ENCODE data around the gene TLE3.

DNA sequence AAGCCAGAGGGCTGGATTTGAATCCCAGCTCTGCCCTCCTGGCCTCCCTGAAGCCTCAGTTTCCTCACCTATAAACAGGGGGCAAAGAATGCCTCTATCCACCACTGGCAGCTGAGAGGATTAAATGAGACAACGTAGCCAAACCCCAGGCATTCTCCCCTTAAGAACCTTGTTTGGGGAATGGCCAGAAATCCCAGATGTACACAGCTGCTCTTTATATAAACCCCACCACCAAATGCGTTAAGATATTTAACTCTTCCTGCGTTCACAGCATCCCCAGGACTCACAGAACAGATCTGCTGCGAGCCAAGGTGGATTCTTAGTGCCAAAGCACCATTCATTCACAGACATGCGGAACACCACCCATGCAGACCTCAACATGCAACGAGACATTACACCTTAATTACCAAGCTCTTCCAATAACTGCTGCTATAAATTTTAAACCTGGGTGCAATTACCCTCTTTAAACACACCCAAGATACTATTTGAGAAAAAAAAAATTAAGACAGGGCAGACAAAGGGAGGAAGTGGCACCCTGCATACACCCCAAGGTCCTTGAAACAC, 5.2 kb downstream of the TLE3 start:
- TF ChIP-seq, protein P1, sequence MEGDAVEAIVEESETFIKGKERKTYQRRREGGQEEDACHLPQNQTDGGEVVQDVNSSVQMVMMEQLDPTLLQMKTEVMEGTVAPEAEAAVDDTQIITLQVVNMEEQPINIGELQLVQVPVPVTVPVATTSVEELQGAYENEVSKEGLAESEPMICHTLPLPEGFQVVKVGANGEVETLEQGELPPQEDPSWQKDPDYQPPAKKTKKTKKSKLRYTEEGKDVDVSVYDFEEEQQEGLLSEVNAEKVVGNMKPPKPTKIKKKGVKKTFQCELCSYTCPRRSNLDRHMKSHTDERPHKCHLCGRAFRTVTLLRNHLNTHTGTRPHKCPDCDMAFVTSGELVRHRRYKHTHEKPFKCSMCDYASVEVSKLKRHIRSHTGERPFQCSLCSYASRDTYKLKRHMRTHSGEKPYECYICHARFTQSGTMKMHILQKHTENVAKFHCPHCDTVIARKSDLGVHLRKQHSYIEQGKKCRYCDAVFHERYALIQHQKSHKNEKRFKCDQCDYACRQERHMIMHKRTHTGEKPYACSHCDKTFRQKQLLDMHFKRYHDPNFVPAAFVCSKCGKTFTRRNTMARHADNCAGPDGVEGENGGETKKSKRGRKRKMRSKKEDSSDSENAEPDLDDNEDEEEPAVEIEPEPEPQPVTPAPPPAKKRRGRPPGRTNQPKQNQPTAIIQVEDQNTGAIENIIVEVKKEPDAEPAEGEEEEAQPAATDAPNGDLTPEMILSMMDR (IDR thresholded peaks at IDR 0.05; ENCODE audit: poor library complexity), result no peak
- no peak for TF ChIP-seq EZH2 (IDR thresholded peaks at IDR 0.05; ENCODE audit: borderline replicate concordance)

Data from hepatocyte (in vitro differentiated cells).